GM13976 (cell line): Measurements from ENCODE around the gene TIAM2.

ENCODE experiments used
- DNase-seq: peaks from one replicate; pipeline ENCODE4 v3.0.0; 2012; ENCODE audit warnings: low spot score
- CTCF ChIP-seq: IDR thresholded peaks from 2 replicates; pipeline ENCODE4 v1.5.1; 2012; ENCODE audit warnings: borderline replicate concordance, mild to moderate bottlenecking; ENCODE audit not compliant: insufficient read depth; ENCODE audit errors: extremely low read depth, missing control alignments, control extremely low read depth
- in situ Hi-C: fragments of 300-500 bp; cut with MboI; formaldehyde crosslinking; loops from one replicate; pipeline ENCODE4 v1.12.0; 2022; ENCODE audit warnings: low sequenced_read_pairs, mixed read lengths, inconsistent platforms; ENCODE audit not compliant: unreplicated experiment

Gene TIAM2

GRCh38 chr6:154998855-154999254 is 3.7 kb downstream of the TIAM2 start:
- in situ Hi-C loops: no loop called here
- no peak for DNase-seq
- TF ChIP-seq CTCF: no peak

GRCh38 chr6:155001482-155001881 is 6.4 kb downstream of the TIAM2 start:
- no peak for DNase-seq
- TF ChIP-seq CTCF: no peak
- in situ Hi-C loops: no loop called here

GRCh38 chr6:155001934-155002333 is 6.8 kb downstream of the TIAM2 start:
- in situ Hi-C loops: no loop called here
- no peak for DNase-seq
- TF ChIP-seq CTCF: no peak

GRCh38 chr6:155003476-155003875 is 8.4 kb downstream of the TIAM2 start:
- in situ Hi-C loops: no loop called here
- no peak for DNase-seq
- TF ChIP-seq CTCF: no peak

GRCh38 chr6:155004017-155004416 is 8.9 kb downstream of the TIAM2 start:
- in situ Hi-C loops: no loop called here
- DNase-seq: no peak
- TF ChIP-seq CTCF: no peak

GRCh38 chr6:155004576-155005372 is 9.7 kb downstream of the TIAM2 start:
- in situ Hi-C loops: no loop called here
- DNase-seq: no peak

More at GRCh38 chr6:155004576-155005372, 9.7 kb downstream of the TIAM2 start:
- no peak for TF ChIP-seq CTCF
